LNCaP clone FGC (cell line): ENCODE results near the gene SGMS1.

ENCODE experiments used
- DNase-seq: peaks from one replicate; pipeline ENCODE4 v3.0.0-alpha.2; 2011; ENCODE audit warnings: low read depth
- H3K4me3 ChIP-seq: 2 replicates; pipeline ENCODE4 v1.5.1; 2011; ENCODE audit warnings: mild to moderate bottlenecking, low read depth, low read length, control low read depth
- TF ChIP-seq, protein P1 (sequence below): IDR thresholded peaks from 2 replicates; pipeline ENCODE4 v1.5.1; 2012; ENCODE audit warnings: mild to moderate bottlenecking; ENCODE audit not compliant: control insufficient read depth, insufficient read depth; ENCODE audit errors: extremely low read depth

SGMS1 gene

DNA sequence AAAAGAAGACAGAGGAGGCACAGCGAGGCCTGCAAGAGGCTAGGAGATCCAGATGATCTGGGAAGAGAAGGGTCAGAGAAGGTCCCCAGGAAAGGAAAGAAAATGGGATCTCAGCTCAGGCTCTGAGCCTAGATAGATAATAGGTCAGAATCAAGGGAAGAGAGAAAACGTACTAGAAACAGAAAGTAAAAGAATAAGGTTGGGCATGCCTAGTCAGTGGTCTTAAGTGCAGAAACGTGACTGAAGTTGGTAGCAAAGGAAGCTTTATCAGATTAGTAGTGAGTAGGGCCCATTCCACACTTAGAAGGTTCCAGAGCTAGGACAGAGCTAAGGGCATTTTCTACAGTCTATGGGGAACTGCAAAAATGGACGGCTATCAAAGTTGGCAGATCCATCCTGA, 287.6 kb downstream of the SGMS1 start:
- TF ChIP-seq, protein P1, sequence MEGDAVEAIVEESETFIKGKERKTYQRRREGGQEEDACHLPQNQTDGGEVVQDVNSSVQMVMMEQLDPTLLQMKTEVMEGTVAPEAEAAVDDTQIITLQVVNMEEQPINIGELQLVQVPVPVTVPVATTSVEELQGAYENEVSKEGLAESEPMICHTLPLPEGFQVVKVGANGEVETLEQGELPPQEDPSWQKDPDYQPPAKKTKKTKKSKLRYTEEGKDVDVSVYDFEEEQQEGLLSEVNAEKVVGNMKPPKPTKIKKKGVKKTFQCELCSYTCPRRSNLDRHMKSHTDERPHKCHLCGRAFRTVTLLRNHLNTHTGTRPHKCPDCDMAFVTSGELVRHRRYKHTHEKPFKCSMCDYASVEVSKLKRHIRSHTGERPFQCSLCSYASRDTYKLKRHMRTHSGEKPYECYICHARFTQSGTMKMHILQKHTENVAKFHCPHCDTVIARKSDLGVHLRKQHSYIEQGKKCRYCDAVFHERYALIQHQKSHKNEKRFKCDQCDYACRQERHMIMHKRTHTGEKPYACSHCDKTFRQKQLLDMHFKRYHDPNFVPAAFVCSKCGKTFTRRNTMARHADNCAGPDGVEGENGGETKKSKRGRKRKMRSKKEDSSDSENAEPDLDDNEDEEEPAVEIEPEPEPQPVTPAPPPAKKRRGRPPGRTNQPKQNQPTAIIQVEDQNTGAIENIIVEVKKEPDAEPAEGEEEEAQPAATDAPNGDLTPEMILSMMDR, result no peak

DNA sequence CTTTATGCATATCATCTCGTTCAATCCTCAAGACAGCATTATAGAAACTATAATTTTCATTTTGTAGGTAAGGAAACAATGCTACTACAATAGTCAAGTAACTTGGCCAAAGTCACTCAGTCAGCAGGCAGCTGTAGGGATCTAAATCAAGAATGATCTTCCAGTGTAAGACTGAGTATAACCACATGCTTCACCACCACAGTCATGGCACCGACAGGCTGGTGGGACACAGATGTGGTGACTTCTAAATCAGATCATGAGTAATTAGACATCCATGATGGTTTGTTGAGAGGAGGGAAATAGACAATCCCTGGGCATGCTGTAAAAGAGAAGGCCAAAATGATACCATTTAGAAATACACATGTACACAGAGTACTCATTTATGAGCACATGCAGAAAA, 288.4 kb downstream of the SGMS1 start:
- no peak for DNase-seq
- no peak overlapping the region for H3K4me3 ChIP-seq
- TF ChIP-seq, protein P1, result no peak

More for the DNA sequence above, 287.6 kb downstream of the SGMS1 start:
- H3K4me3 ChIP-seq, result no peak overlapping the region
- DNase-seq, result no peak

DNA sequence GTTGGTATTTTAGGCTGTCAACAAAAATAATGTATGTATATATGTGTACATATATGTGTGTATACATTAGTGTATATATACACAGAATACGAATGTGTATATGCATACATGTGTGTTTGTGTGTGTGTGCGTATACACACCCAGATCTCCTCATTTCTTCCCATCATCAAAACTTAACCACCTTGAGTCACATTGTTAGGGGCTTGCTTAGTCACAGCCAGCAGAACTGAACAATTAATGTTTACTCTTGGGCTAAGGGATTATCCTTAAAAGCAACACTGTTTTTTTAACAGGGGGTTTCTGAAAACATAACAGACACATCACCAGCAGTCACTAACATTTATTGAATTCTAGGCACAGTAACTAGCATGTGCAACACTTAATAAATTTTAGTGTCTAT, 289.5 kb downstream of the SGMS1 start:
- H3K4me3 ChIP-seq, result no peak overlapping the region
- DNase-seq, result no peak
- TF ChIP-seq, protein P1, result no peak

DNA sequence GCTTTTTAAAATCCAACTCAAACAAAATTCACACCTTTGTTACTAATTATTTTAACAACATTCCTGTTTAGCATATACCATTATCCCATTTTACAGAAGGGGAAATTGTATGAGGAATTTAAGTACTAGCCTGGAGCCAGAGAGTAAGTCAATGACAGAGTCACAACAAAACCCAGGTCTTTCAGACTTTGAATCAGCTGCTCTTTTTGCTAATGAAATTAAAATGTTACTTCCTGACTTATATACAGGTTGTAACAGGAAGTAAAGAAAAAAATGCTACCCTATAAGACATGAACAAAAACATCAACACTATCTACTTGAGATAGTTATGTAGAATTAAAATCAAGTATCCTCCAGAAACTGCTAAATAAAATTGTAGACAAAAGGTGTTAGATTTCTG, 289.9 kb downstream of the SGMS1 start:
- TF ChIP-seq, protein P1, result no peak
- no peak for DNase-seq
- H3K4me3 ChIP-seq, result no peak overlapping the region

DNA sequence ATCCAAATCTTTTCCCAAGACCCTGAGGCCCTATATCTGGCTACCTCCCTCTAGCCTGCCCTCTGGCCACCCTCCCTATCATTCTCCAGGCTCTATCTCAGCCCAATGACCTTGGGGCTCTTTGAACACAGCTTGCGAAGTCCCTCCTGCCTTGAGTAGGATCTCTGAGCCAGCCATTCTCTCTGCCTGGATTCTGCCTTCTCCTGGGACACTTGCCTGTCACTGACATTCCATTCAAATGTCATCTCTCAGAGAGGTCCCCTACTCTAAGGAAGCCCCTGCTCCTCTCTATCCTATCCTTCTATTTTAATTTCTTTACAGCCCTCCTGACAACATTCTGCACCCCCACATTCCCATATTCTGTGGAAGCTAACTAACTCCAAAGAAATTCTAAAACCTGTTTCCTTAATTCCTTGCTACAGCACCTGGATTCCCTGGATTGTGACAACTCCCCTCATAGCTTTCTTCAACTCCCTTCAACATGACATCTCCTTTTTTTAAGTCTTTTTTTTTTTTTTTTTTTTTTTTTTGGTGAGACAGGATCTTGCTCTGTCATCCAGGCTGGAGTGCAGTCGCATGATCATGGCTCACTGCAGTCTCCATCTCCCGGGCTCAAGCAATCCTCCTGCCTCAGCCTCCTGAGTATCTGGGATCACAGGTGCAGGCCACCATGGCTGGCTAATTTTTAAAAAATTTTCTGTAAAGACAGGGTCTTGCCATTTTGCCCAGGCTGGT, 291.5 kb downstream of the SGMS1 start:
- H3K4me3 ChIP-seq, result no peak overlapping the region
- no peak for DNase-seq
- TF ChIP-seq, protein P1, result no peak

DNA sequence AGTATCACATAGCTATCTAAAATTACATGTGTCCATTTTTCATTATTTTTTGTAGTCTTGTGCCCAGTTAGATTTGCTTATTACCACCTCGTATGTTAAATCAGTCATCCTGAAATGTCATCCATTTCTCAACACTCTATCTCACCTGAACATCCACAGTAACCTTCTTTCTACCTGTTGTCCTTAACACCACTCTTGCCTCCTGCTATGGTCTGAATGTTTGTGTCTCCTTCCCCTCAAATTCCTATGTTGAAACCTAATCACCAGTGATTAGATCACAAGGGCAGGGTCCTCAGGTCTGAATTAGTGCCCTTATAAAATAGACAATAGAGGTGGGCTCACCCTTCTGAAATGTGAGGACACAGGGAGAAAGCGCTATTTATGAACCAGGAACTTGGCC, 292.3 kb downstream of the SGMS1 start:
- no peak overlapping the region for H3K4me3 ChIP-seq
- no peak for DNase-seq
- TF ChIP-seq, protein P1, result no peak
